Common myeloid progenitor, CD34-positive (primary cell): ENCODE measurements around the gene MAP4K5. TPM values are rescaled to one million over a fixed set of nuclear protein-coding genes. Genes with fewer than 3 reads are reported as not detected.

Experiments
- CTCF ChIA-PET: fragments of 350-600 bp; sonication (Branson Sonifier 250); formaldehyde crosslinking; loops from one replicate; lab custom pipeline; 2021; ENCODE audit warnings: antibody characterized with exemption; lab: Charles Lee
- POLR2A ChIA-PET: fragments of 350-600 bp; sonication (Branson Sonifier 250); formaldehyde crosslinking; loops from one replicate; lab custom pipeline; 2021; ENCODE audit warnings: antibody characterized with exemption; lab: Charles Lee
- DNase-seq, 3 donors: peaks; one replicate each; pipeline versions ENCODE4 v3.0.0 to v3.0.0-alpha.2; 2013
- H3K27ac ChIP-seq, 2 experiments: 1 replicate in 1 of 2; 2 replicates in 1 of 2; pipeline ENCODE4 v1.7.0; 2013; ENCODE audit warnings: inconsistent platforms in 2 of 2, low read length in 2 of 2, mild to moderate bottlenecking in 2 of 2, low read depth in 1 of 2, moderate library complexity in 1 of 2; ENCODE audit not compliant: severe bottlenecking in 2 of 2, insufficient read depth in 1 of 2, poor library complexity in 1 of 2
- H3K27me3 ChIP-seq, 5 experiments: replicated peaks in 2 of 5; 1 replicate in 3 of 5; 2 replicates in 2 of 5; pipeline versions ENCODE4 v1.6.1 to v1.7.0; 2013; ENCODE audit warnings: low read length in 4 of 5, mild to moderate bottlenecking in 2 of 5, moderate library complexity in 2 of 5, inconsistent platforms in 1 of 5; ENCODE audit not compliant: insufficient read depth in 5 of 5, control insufficient read depth in 4 of 5
- H3K36me3 ChIP-seq, 4 experiments: 1 replicate in 2 of 4; 2 replicates in 2 of 4; pipeline versions ENCODE4 v1.6.1 to v1.7.0; 2013; ENCODE audit warnings: low read length in 3 of 4, control low read depth in 1 of 4, mild to moderate bottlenecking in 1 of 4; ENCODE audit not compliant: control insufficient read depth in 4 of 4, insufficient read depth in 4 of 4
- H3K4me1 ChIP-seq, 4 experiments: 1 replicate in 3 of 4; 2 replicates in 1 of 4; pipeline versions ENCODE4 v1.6.1 to v1.7.1; 2013; ENCODE audit warnings: low read length in 3 of 4, mild to moderate bottlenecking in 3 of 4, control low read depth in 1 of 4, inconsistent platforms in 1 of 4, moderate library complexity in 1 of 4; ENCODE audit not compliant: control insufficient read depth in 4 of 4, insufficient read depth in 4 of 4; ENCODE audit errors: control extremely low read depth in 1 of 4
- H3K4me3 ChIP-seq, 7 experiments: 1 replicate in 4 of 7; 2 replicates in 3 of 7; pipeline versions ENCODE4 v1.5.1 to v1.7.0; 2013; ENCODE audit warnings: mild to moderate bottlenecking in 7 of 7, low read length in 6 of 7, moderate library complexity in 6 of 7, inconsistent platforms in 2 of 7, low read depth in 2 of 7, control low read depth in 1 of 7; ENCODE audit not compliant: insufficient read depth in 4 of 7, control insufficient read depth in 1 of 7; ENCODE audit errors: extremely low read depth in 1 of 7
- H3K9me3 ChIP-seq, 5 experiments: 1 replicate in 4 of 5; 2 replicates in 1 of 5; pipeline versions ENCODE4 v1.6.1 to v1.7.1; 2013; ENCODE audit warnings: low read length in 4 of 5, mild to moderate bottlenecking in 2 of 5, inconsistent platforms in 1 of 5, low read depth in 1 of 5, moderate library complexity in 1 of 5; ENCODE audit not compliant: control insufficient read depth in 4 of 5, insufficient read depth in 2 of 5; ENCODE audit errors: control extremely low read depth in 1 of 5
- WGBS: methylation state at CpG from one replicate; pipeline ENCODE4 v1.1.5; 2013; ENCODE audit not compliant: insufficient coverage; 5-methylcytosine and 5-hydroxymethylcytosine counted together
- polyA plus RNA-seq: library from polyadenylated mRNA; unstranded; fragments of 120-200 nt; gene quantifications from one replicate; pipeline ENCODE4 v1.2.1, GENCODE V29; 2013

The MAP4K5 gene
- polyA plus RNA-seq = 63.4 TPM

DNA sequence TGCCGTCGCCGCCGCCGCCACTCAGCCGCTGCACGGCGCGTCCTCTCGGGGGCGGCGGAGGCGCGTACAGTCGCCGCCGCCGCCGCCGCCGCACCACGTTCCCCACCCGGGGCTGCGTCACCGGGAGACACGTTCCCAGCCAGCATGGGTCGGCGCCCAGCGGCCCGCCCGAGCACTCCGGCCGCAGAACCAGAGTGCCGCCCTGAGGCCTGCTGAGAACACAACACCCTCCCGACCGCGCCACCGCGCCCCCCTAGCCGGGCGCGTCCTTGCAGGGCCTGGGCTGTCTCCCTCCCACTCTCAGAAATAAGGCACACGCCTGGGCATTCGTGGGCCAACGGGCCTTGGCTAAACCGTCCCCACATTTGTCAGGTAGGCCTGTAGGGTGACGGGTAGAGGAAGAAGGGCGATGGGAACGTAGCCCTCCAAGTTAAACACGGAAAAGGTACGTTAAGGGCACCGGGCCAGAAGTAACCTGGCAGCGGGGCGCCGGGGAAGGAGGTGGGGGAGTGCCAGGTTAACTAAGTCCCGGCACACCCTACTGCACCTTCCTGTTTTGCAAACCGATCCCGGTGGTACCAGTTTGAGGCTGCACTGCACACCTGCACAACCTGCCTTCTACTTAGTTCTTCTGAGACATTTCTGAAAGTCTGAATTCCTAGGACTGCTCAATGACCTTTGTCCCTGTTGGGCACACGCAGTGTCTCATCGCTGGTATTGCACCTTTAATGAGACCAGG lies at the start of gene MAP4K5:
TSS of gene MAP4K5 (minus strand) at position 68 of the 739 bp plus-strand sequence. CDS start 520 bp downstream, outside the sequence.
- ChIA-PET CTCF (interaction anchor here (0.9 to 3.0 kb wide), 9 partner anchors 9 to 221 kb away, joined by 3 to 18 read pairs (median 3); partner anchors contain the start of genes DMAC2L and L2HGDH), POLR2A (interaction anchor here (0.6 to 0.9 kb wide), 3 partner anchors 34 to 196 kb away, joined by 3 to 5 read pairs (median 3); no protein-coding TSS in a partner anchor)
- Histone ChIP-seq H3K4me1 (peaks cover 24 to 52% (median 35%) of the 10 kb centered on the region in 4 experiments), H3K36me3 (peaks cover 0 to 5% (median 2%) of the 10 kb centered on the region in 4 experiments), H3K9me3 (no peaks in the 10 kb centered on the region), H3K4me3 (peak within 1 kb of the TSS; percentile 72 to 93 (median 87)), H3K27ac (peak within 1 kb of the TSS; percentile 46 to 83), H3K27me3 (no peaks in the 10 kb centered on the region)
- DNase-seq = peak; percentile 91 to 96 (median 96)
- WGBS = 0% methylated on average over 40 of the region's 60 CpGs

GRCh38 chr14:50578433-50578832 lies 46.1 kb upstream of the MAP4K5 start:
- Histone ChIP-seq H3K27me3 (no peaks in the 10 kb centered on the region), H3K4me3 (no peak overlapping the region), H3K27ac (no peak overlapping the region), H3K9me3 (peaks cover 0 to 2% (median 0%) of the 10 kb centered on the region in 5 experiments), H3K4me1 (no peaks in the 10 kb centered on the region), H3K36me3 (no peaks in the 10 kb centered on the region)
- DNase-seq = peak in 2 of 3 donors; percentile 22 to 30
- ChIA-PET CTCF (interaction anchor here (2.6 kb wide), 1 partner anchor 136 kb away, joined by 5 read pairs; no protein-coding TSS in a partner anchor), POLR2A (no interaction called here)

- ChIA-PET CTCF (no interaction called here), POLR2A (interaction anchor here (0.6 kb wide), 1 partner anchor 282 kb away, joined by 3 read pairs; no protein-coding TSS in a partner anchor)
- DNase-seq = no peak
- no peak overlapping the region for H3K4me3 ChIP-seq
- no peaks in the 10 kb centered on the region for H3K4me1 ChIP-seq
- no peaks in the 10 kb centered on the region for H3K27me3 ChIP-seq
- H3K9me3 ChIP-seq = peaks cover 0 to 2% (median 0%) of the 10 kb centered on the region in 5 experiments
- H3K27ac ChIP-seq = no peak overlapping the region
- H3K36me3 ChIP-seq = no peaks in the 10 kb centered on the region
These were observed 45.6 kb upstream of the MAP4K5 start for GRCh38 chr14:50577982-50578381.

DNA sequence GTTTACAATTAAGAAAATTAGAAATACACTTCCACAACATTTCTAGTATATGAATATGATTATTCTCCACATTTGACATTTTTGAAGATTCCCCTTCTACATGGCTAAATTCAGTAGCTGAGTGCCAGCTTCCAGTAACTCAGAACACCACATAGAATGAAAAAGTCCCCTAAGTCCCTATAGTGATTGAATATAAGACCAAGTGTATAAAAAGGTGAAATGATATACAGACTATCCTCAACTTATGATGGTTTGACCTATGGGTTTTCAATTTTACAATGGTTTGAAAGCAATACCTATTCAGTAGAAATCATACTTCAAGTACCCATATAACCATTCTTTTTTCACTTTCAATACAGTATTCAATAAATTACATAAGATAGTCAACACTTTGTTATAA lies 43.4 kb upstream of the MAP4K5 start:
- H3K4me1 ChIP-seq = no peaks in the 10 kb centered on the region
- ChIA-PET POLR2A (no interaction called here), CTCF (interaction anchor here (0.9 to 1.8 kb wide), 3 partner anchors 16 to 186 kb away, joined by 3 to 4 read pairs (median 3); partner anchors contain the start of gene ATL1)
- peaks cover 0 to 10% (median 0%) of the 10 kb centered on the region in 4 experiments for H3K36me3 ChIP-seq
- H3K4me3 ChIP-seq = no peak overlapping the region
- peaks cover 2 to 20% (median 4%) of the 10 kb centered on the region in 5 experiments for H3K9me3 ChIP-seq
- no peak for DNase-seq
- H3K27ac ChIP-seq = no peak overlapping the region
- no peaks in the 10 kb centered on the region for H3K27me3 ChIP-seq

GRCh38 chr14:50573862-50574261 lies 41.5 kb upstream of the MAP4K5 start:
- 100% methylated on average over 1 of the region's 2 CpGs for WGBS
- Histone ChIP-seq H3K36me3 (peaks cover 0 to 15% (median 0%) of the 10 kb centered on the region in 4 experiments), H3K9me3 (peaks cover 2 to 37% (median 12%) of the 10 kb centered on the region in 5 experiments), H3K4me1 (no peaks in the 10 kb centered on the region), H3K27ac (no peak overlapping the region), H3K4me3 (no peak overlapping the region), H3K27me3 (no peaks in the 10 kb centered on the region)
- no peak for DNase-seq
- ChIA-PET CTCF (interaction anchor here (1.1 to 1.6 kb wide), 2 partner anchors 9 to 203 kb away, joined by 4 to 5 read pairs; no protein-coding TSS in a partner anchor), POLR2A (no interaction called here)

DNA sequence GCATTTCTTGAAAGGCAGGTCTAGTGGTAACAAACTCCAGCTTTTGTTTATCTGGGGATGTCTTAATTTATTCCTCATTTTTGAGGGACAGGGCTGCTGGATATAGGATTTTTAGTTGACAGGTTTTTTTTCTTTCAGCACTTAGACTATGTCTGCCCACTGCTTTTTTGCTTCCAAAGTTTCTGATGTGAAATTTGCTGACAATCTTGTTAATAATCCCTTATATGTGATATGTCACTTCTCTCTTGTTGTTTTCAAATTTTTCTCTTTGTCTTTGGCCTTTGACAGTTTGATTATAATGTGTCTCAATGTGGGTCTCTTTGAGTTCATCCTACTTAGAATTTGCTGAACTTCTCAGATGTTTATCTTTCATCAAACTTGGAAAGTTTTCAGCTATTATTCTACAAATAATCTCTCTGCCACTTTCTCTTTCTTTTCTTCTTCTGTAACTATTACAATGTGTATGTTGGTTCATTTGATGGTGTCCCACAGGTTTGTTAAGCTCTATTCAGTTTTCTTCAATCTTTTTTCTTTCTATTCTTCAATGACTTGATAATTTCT lies 37.4 kb upstream of the MAP4K5 start:
- DNase-seq = peak in 2 of 3 donors; percentile 14 to 35
- POLR2A ChIA-PET = interaction anchor here (0.6 kb wide), 1 partner anchor 10 kb away, joined by 5 read pairs; no protein-coding TSS in a partner anchor
- H3K9me3 ChIP-seq = peaks cover 0 to 45% (median 15%) of the 10 kb centered on the region in 5 experiments
- H3K4me3 ChIP-seq = no peak overlapping the region
- H3K4me1 ChIP-seq = no peaks in the 10 kb centered on the region
- peaks cover 0 to 27% (median 1%) of the 10 kb centered on the region in 4 experiments for H3K36me3 ChIP-seq
- H3K27ac ChIP-seq = no peak overlapping the region
- H3K27me3 ChIP-seq = no peaks in the 10 kb centered on the region
- CTCF ChIA-PET = interaction anchor here (2.2 kb wide), 1 partner anchor 10 kb away, joined by 7 read pairs; the partner anchor contains the start of gene ATL1
